Hippocampal formation (tissue), 2 donors: ENCODE data around the gene PSMD9.
"Not testable (repeated sequence)": the region's sequence is repeated elsewhere in the genome, so short reads cannot be mapped to it uniquely, and the experiment has no call there.

Source experiments
- DNase-seq, 2 donors: peaks; one replicate each; lab custom pipeline; 2025; lab: John Stamatoyannopoulos, UW

PSMD9 gene

DNA sequence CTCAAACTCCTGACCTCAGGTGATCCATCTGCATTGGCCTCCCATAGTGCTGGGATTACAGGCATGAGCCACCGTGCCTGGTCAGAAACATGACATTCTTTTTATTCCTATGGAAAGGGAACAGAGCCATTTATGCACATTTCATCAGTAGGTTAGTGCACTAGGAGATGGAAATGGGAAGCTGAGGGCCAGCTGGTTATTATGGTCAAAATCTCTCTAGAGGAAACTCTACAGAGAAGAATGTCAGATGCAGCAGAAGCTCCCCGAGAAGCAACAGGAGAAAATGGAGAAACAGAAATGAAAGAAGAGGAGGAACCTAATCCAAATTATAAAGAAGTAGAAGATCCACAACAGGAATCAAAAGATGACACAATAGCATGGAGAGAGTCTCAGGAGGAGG lies 32.5 kb downstream of the PSMD9 start:
- no peak for DNase-seq

DNA sequence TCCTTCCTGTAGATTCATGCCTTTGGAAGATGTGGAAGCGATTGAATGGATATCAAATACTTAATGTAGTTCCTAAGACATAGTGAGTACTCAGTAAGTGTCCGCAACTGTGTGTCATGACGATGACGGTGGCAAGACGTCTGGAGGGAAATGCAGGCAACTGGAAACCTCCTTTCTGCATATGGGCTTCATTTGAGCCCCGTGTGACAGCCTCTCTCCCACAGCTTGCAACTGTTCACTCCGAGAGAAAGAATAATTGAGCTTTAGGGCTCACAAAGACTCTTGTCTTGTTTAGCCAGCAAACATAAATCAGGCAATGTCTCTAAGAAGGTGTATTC lies 36.7 kb downstream of the PSMD9 start:
- DNase-seq = no peak

DNA sequence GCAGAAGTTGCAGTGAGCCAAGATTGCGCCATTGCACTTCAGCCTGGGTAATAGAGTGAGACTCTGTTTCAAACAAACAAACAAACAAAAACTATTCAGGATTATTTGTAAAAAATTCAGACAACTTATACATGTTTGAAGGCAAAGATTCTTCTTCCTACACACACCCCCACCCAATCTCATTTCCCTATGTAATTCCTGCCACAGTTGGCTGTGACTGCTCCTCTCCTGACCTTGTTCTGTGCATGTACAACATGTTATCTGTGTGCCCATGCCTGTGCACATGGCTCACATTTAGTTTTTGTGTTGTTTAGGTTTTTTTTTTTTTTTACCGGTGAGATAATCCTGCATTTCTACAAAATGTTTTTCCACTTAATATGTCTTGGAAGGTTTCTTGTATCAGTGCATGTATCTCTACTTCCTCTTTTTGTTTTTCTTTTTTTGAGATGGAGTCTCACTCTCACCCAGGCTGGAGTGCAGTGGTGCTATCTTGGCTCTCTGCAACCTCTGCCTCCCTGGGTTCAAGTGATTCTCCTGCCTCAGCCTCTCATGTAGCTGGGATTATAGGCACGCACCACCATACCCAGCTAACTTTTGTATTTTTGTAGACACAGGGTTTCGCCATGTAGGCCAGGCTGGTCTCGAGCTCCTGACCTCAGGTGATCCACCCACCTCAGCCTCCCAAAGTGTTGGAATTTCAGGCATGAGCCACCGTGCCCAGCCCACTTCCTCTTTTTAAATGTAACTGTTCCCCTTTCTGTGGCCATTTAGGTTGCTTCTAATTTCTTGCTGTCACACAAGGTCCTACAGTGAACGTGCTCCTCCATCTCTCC lies 38.5 kb downstream of the PSMD9 start:
- DNase-seq = no peak

DNA sequence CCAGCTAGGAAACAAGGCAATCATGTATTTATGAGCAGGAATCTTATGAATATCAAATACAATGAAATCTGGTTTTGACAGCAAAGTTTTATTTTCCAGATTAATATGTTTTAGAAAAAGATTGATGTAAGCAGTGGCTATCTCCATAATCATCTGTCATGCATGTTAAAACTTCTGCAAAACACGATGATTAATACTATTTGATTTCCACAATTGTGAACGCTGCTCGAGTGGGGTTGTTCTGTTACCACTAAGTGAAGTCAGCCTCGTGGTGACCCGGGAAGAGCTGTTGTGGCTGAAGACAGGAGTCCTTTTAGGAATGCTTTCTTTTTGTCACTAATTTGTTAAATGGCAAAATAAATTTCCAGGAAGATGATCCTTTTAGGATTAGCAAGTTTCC lies 39.2 kb downstream of the PSMD9 start:
- DNase-seq = no peak

DNA sequence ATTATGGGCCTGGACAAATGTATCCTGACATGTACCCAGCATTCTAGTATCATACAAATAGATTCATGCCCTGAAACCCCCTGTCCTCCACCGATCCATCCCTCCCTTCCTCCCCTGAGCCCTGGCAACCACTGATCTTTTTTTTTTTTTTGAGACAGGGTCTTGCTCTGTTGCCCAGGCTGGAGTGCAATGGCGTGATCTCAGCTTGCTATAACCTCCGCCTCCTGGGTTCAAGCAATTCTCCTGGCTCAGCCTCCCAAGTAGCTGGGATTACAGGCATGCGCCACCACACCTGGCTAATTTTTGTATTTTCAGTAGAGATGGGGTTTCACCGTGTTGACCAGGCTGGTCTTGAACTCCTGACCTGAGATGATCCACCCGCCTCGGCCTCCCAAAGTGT lies 41.0 kb downstream of the PSMD9 start:
- DNase-seq = not testable (repeated sequence)

DNA sequence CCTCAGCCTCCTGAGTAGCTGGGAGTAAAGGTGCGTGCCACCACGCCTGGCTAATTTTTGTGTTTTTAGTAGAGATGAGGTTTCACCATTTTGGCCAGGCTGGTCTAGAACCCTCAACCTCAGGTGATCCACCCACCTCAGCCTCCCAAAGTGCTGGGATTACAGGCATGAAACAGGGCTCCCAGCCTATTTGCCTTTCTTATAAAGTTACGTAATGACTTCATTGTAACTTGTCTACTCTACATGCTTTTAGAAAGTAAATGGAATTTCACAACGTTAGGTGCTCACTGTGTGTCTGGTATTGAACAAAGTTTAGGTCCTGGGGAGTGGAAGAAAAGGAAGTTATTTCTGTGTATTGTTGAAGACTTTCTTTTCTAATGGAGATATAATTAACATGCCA lies 42.3 kb downstream of the PSMD9 start:
- no peak for DNase-seq

DNA sequence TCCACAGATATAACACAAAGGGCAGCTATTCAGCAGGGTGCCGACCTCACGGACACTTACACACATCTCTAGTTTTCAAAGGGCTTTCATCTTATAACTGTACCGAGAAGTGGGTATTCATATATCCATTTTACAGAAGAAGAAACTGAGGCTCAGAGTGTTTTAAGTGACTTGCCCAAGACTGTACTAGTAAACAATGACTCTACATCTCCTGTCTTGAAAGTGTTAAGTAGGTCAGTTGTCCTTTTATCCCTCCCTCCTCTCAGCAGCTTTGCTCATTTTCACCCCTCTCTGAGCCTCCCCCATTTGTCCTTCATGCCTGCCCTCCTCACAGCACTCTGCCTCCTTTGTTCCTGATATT lies 43.6 kb downstream of the PSMD9 start:
- no peak for DNase-seq

DNA sequence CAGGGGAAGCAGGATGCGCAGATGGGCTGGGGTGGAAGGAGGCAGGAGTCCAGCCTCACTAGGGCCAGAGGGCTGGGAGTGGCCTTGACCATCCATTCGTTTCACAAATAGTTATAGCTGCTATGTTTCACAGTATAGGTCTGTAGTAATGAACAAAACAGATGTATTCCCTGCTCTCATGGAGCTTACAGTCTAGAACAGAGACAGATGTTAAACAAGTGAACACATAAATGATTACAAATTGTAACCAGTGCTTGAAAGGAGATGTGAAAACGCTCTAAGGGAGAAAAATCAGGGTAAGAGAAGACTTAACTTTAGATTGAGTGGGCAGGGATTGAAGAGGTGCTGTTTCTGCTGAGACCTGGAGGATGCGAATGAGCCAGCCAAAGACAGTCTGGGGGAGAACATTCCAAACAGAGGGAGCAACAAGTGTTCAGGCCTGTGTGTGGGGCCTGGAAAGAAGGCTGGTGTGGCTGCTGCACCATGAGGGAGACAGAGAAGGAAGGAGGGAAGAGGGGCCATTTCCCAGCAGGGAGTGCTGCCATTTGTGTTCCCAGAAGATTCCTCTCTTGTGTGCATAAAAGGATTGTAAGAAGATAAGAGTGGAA lies 44.4 kb downstream of the PSMD9 start:
- DNase-seq = no peak

DNA sequence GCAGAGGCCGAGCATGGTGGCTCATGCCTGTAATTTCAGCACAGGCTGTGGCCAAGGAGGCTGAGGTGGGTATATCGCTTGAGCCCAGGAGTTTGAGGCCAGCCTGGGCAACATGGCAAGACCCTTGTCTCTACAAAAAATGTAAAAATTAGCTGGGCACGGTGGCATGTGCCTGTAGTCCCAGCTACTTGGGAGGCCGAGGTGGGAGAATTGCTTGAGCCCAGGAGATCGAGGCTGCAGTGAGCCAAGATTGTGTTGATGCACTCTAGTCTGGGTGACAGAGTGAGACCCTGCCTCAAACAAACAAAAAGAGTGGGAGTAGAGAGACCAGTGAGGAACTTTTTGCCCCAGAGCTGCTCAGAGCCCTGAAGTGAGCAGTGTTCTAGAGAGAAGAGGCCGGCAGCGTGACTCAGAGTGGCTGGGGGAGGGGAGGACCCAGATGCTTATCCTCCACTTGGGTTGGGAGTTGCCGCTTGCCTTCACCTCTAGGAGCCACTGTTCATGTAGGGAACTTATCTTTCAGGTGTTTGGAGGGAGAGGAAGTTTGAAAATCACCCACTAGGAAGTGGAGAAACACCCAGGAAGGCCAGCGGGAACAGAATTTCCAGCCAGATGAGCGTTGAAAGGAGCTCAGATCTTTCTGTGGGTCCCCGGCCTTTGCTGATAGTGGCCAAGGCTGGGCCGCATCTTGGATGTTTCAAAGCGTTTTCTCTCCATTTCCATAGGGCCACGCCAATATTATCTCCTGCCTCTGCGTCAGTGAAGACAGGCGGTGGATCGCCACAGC lies 45.1 kb downstream of the PSMD9 start:
- DNase-seq = no peak

DNA sequence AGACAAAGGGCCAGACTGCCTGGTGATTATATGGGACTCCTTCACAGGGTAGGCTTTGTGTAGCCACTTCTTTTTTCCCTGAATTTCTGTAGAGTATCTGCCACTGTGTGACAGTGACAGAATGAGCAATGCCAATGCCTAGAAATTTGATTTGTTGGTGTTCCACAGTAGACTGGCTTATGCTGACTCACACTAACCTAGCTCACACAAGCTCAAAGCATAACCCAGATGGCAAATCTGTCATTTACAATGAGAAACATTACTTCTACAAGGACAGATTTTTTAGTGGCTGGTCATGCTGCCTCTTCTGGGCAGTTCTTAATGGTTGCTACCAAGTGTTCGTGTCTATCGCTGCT lies 45.7 kb downstream of the PSMD9 start:
- no peak for DNase-seq

DNA sequence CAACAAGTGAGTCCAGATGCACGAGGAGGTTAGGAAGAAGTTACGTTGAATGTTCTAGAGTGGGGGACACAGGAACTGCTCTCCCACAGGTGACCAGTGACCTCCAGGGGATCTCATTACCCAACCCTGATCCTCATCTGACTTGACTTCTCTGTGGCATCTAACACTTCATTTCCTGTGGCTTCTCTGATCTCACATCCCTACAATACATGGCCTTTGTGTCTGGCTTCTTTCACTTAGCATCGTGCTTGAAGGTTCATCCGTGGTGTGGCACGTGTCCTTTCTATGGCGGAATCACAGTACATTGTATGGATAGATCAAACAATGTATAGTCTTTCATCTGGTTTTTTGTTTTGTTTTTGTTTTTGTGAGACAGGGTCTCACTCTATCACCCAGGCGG lies 49.1 kb downstream of the PSMD9 start:
- DNase-seq = no peak

DNA sequence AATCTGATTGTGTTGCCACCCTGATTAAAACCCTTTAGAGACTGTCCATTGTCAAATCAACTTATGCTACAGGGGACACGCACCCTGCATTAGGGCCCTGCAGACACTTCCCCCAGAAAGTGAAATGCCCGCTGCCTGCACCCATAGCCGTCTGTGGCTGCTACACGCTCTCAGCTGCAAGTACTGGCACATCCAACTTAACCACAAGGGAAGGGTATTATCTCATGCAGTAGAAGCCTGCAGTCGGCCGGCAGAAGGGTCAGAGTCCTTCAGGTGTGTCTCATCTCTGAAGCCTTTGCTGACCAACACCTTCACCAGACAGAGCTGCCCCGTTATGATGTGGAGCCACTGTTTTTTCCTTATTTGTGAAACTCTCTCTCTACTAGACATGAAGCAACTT lies 50.6 kb downstream of the PSMD9 start:
- no peak for DNase-seq

DNA sequence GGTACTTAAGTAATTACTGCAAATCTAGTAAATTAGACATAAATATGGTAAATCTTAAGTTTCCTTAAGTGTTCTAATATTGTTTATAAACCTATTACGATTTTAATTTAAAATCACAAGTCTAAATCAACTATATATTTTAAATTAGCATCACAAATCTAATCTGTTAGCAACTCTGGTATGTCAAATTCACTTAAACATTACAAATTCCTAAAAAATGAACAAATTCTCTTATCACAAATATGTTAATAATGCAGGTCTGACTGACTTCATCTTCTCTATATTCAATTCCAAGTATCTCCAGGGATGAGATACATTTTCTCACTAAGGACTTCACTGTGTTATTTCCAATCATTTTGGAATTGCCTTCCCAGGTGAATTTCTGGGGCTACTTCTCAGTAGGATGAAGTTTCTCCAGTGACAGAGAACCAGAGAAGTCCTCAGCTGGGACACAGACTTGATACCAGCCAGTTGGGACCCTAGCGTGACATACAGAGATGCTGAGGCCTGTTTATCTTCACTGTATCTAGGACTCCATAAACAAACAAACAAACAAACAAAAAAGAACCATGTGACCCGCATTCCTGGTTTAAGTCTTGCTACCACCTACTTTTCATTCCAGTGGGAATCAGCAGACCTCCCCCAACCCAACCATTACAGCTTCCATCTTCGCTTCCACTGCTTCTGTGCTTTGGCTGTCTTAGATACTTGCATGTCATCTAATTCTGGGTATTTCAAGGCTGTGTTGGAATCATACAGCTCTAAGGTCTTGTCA lies 51.6 kb downstream of the PSMD9 start:
- DNase-seq = no peak

DNA sequence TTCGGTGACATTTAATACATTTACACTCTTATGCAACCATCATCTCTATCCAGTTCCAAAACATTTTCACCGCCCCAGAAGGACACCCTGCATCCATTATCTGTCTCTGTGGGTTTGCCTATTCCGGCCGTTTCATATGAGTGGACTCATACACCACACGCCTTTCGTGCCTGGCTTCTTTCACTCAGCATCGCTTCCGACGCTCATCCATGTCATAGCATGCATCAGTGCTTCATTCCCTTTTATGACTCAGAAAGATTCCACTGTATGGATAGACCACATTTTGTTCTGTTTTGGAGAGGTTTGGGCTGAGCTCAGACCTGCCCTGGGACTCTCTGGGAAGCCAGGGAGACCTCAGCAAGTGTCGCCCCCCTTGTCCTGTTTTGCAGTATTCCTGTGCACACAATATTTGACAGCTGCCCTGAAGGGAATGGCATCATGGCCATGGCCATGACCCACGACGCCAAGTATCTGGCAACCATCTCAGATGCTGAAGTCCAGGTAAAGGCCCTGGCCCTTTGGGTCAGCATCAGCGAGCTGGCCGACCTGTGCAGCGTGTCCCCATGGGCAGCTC lies 53.6 kb downstream of the PSMD9 start:
- no peak for DNase-seq

DNA sequence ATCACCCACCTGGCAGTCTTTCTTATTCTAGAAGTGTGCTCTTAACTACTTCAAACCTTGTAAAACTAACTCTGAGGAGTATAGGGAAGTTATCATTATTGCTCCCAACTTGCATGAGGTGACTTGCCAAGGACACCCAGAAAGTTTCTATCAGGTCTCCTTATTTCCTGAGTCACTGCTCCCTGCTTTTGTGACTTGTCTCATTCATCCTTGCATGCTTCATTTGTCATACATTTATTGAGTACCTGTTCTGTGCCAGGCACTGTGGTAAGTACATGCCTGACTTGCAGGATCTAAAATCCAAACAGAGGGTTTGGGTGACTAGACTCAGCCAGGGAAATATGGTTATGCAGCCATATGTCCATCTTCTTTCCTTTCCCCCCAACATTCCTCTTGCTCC lies 55.3 kb downstream of the PSMD9 start:
- DNase-seq = no peak

DNA sequence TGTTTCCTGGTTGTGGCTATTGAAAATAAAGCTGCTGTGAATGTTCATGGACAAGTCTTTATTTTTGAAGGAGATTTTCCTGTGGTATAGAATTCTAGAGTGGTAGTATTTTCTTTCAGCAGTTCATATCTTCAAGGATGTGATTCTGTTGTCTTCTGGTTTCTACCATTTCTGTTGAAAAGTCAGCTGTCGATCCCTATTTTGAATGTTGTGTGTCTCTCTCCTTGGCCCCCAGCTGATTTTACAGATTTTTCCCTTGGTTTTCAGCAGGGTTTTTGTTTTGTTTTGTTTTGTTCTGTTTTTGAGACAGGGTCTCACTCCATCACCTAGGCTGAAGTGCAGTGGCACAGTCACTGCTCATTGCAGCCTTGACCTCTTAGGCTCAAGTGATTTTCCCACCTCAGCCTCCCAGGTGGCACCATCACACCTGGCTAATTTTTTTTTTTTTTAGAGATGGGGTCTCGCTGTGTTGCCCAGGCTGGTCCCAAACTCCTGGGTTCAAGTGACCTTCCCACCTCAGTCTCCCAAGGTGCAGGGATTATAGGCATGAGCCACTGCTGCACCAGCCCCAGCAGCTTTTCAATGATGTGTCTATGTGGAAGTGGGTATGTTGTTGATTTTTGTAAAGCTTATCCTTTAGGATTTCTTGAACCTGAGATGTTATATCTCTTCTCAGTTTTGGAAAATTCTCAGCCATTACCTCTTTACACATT lies 57.9 kb downstream of the PSMD9 start:
- no peak for DNase-seq

DNA sequence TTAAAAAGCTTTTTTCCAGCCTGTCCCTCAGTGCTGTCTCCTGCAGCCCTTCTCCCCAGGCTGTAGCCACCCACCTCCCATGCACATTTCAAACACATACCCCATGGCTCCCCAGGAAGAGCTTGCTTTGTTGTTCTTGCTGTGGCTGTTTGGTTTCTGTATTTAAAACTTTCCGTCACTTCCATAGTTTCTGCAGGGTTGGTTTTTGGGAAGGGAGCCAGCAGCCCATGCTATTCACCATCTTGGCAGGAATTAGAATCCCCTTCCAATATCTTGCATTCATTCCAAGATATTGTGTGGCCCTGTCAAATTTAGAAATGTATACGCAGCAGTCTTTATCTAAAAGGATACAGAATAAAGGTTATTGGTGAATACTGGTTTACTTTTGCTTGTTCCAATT lies 59.4 kb downstream of the PSMD9 start:
- DNase-seq = no peak

DNA sequence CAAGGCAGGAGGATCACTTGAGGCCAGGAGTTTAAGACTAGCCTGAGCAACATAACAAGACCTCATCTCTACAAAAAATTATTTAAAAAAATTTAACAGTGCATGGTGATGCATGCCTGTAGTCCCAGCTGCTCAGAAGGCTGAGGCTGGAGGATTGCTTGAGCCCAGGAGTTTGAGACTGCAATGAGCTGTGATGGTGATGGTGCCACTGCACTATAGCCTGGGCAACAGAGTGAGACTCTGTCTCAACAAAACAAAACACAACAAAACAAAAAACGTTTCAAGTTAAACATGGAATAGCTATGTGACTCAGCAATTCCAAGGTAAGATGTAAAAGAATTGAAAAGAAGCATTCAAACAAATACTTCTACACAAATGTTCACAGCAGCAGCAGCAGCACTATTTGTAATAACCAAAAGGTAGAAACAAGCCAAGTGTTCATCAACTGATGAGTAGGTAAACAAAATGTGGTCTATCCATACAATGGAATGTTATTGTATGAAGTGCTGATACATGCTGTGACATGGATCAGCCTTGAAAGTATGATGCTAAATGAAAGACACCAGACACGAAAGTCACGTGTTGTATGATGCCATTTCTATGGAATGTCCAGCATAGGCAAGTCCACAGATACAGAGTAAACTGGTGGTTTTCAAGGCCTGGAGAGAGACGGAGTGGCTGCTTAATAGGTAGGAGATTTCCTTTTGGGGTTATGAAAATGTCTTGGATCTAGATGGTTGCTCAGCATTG lies 61.2 kb downstream of the PSMD9 start:
- DNase-seq = no peak

DNA sequence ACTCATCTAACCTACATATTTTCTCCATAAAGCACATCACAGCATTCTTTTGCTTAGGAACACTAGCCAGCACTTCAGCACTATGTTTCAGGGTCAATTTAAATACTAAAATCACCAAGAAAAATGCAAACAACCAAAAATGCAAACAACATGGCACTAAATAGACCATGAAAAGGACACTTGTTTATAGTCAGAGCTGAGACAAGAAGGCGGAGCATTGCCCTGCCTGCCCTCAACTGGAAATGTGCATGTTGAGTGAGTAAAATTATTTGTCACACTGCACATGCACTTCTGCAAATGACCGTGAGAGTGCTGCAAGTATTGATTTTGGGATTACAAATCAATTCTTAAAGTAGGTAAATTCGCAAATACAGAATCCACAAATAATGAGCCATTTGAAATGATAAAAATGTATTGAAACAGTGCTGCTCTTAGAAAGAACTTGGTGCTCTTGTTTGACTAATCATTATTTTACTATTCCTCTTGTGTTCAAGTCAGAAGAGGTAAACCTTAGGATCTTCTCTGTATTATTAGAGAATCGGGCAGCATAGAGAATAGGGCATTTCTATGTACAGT lies 64.6 kb downstream of the PSMD9 start:
- DNase-seq = no peak

DNA sequence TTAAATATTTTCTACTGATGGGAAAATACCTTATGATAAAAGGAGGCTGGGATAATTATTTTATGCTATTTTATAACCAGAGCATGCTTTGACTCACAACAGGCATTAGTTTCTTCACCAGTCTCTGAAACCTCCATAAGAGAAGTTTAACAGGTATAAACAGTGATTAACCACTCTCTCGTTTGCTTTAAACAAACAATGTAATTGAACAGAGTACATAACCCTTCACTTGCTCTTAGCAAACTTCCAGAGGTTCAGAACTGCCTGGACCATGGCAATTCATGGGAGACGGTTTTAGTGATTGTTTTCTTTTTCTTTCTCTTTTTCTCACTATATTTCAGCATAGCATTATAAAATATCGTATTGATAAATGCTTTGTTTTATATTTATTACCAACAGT lies 65.1 kb downstream of the PSMD9 start:
- DNase-seq = no peak
